Measurements from ENCODE around the gene CDH4.

CDH4 gene

DNA sequence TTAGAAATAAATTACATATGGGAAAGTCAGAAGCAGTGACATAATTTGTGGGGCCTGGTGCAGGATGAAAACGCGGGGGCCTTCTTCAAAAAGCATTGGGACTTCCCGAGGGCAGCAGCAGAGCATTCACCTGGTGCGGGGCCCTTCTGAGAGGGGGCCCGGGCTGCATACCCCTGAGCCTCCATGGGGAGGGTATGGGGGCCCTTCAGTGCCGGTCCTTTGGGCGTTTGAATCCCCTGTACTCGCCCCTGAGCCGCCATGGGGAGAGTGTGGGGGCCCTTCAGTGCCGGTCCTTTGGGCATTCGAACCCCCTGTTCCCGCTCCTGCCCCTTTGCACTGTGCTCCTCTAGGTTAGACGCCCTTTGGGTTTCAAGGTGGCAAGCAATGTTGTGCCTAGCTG lies 283.5 kb downstream of the CDH4 start:
- Histone ChIP-seq H2AK5ac (ENCODE audit: low read length) (no peak overlapping the region), H3K79me1 (ENCODE audit: low read length) (no peaks in the 10 kb centered on the region), H4K8ac (ENCODE audit: low read depth, low read length) (no peak overlapping the region), H3K23ac (ENCODE audit: low read length) (no peak overlapping the region), H2BK5ac (ENCODE audit: low read depth, low read length, poor library complexity) (no peak overlapping the region), H3K79me2 (ENCODE audit: control insufficient read depth, insufficient read depth, low read length, poor library complexity) (no peaks in the 10 kb centered on the region), H2AFZ (ENCODE audit: insufficient read depth, low read length, poor library complexity) (no peak overlapping the region), H3K36me3 (ENCODE audit: control insufficient read depth in 1 of 2, insufficient read depth in 2 of 2, low read length in 2 of 2) (no peaks in the 10 kb centered on the region), H3K18ac (ENCODE audit: low read length) (no peak overlapping the region), H3K27ac (ENCODE audit: low read depth, low read length) (no peak overlapping the region), H3K4me1 (ENCODE audit: control insufficient read depth in 1 of 2, insufficient read depth in 2 of 2, low read length in 2 of 2) (no peaks in the 10 kb centered on the region), H4K12ac (ENCODE audit: low read depth, low read length) (no peak overlapping the region), H3K4ac (ENCODE audit: low read depth, low read length) (no peak overlapping the region), H3K9me3 (ENCODE audit: insufficient read depth, low read depth, low read length) (peaks cover 2% of the 10 kb centered on the region), H3K9ac (ENCODE audit: low read length) (no peak overlapping the region), H3K14ac (ENCODE audit: low read length) (no peak overlapping the region), H2BK12ac (ENCODE audit: low read length) (no peak overlapping the region), H3K4me3 (ENCODE audit: low read depth, low read length) (no peak overlapping the region), H2BK120ac (ENCODE audit: insufficient read depth, low read length, poor library complexity) (no peak overlapping the region), H3K4me2 (ENCODE audit: low read length) (no peak overlapping the region), H4K91ac (ENCODE audit: low read depth, low read length) (no peak overlapping the region), H3K27me3 (ENCODE audit: insufficient read depth, low read length) (no peaks in the 10 kb centered on the region)
- no CpG with 5 or more reads among the region's 13 CpGs for WGBS (ENCODE audit: extremely low coverage, insufficient coverage, insufficient read length)
- DNase-seq: no peak

DNA sequence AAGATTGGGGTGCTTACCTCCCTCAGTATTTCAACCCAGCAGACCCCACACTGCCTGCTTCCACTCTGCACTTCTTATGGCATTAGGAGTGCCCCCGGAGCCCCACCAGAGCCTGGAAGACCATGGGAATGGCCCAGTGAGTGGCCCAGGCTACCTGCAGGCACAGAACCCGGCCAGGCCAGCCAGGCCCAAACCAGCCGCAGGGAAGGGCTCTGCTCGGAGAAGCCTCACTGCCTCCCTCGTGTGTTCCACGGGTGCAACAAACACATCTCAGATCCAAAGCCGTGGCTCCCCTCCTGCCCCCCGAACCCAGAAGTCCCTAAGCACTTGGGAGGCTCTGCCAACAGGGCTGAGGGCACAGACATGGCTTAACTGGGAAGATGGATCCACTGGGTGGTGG lies 283.9 kb downstream of the CDH4 start:
- no peak overlapping the region for H2AFZ ChIP-seq (ENCODE audit: insufficient read depth, low read length, poor library complexity)
- H3K4me2 ChIP-seq (ENCODE audit: low read length): no peak overlapping the region
- no peaks in the 10 kb centered on the region for H3K79me2 ChIP-seq (ENCODE audit: control insufficient read depth, insufficient read depth, low read length, poor library complexity)
- H3K9ac ChIP-seq (ENCODE audit: low read length): no peak overlapping the region
- no peak overlapping the region for H2BK12ac ChIP-seq (ENCODE audit: low read length)
- H4K8ac ChIP-seq (ENCODE audit: low read depth, low read length): no peak overlapping the region
- H3K27me3 ChIP-seq (ENCODE audit: insufficient read depth, low read length): no peaks in the 10 kb centered on the region
- no peaks in the 10 kb centered on the region for H3K79me1 ChIP-seq (ENCODE audit: low read length)
- H3K9me3 ChIP-seq (ENCODE audit: insufficient read depth, low read depth, low read length): peaks cover 2% of the 10 kb centered on the region
- no peak overlapping the region for H3K18ac ChIP-seq (ENCODE audit: low read length)
- no peaks in the 10 kb centered on the region for H3K4me1 ChIP-seq (ENCODE audit: control insufficient read depth in 1 of 2, insufficient read depth in 2 of 2, low read length in 2 of 2)
- no peak overlapping the region for H3K4me3 ChIP-seq (ENCODE audit: low read depth, low read length)
- H3K4ac ChIP-seq (ENCODE audit: low read depth, low read length): no peak overlapping the region
- no peak overlapping the region for H4K12ac ChIP-seq (ENCODE audit: low read depth, low read length)
- H4K91ac ChIP-seq (ENCODE audit: low read depth, low read length): no peak overlapping the region
- DNase-seq: no peak
- H2BK120ac ChIP-seq (ENCODE audit: insufficient read depth, low read length, poor library complexity): no peak overlapping the region
- no peak overlapping the region for H3K27ac ChIP-seq (ENCODE audit: low read depth, low read length)
- H3K36me3 ChIP-seq (ENCODE audit: control insufficient read depth in 1 of 2, insufficient read depth in 2 of 2, low read length in 2 of 2): no peaks in the 10 kb centered on the region
- H2AK5ac ChIP-seq (ENCODE audit: low read length): no peak overlapping the region
- no peak overlapping the region for H2BK5ac ChIP-seq (ENCODE audit: low read depth, low read length, poor library complexity)
- no CpG with 5 or more reads among the region's 8 CpGs for WGBS (ENCODE audit: extremely low coverage, insufficient coverage, insufficient read length)
- H3K14ac ChIP-seq (ENCODE audit: low read length): no peak overlapping the region
- H3K23ac ChIP-seq (ENCODE audit: low read length): no peak overlapping the region

DNA sequence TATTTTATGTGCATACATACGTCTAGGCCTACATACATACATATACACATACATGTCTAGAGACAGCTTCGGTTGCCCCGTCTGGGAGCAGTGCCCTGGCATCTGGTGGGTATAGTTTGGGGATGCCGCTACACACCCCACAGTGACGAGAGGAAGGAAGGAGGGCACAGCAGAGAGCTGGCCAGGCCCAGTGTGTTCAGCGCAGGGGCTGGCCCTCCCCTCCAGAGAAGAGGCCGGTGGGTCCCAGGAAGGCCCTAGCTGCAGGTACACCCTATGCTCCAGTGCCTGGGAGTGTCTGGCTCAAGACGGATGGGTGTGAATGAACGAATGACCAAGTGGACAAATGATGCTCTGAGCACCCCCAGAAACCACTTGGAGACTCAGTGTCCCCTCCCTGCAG lies 284.6 kb downstream of the CDH4 start:
- Histone ChIP-seq H3K23ac (ENCODE audit: low read length) (no peak overlapping the region), H3K4me1 (ENCODE audit: control insufficient read depth in 1 of 2, insufficient read depth in 2 of 2, low read length in 2 of 2) (no peaks in the 10 kb centered on the region), H3K4ac (ENCODE audit: low read depth, low read length) (no peak overlapping the region), H2AK5ac (ENCODE audit: low read length) (no peak overlapping the region), H3K27ac (ENCODE audit: low read depth, low read length) (no peak overlapping the region), H3K79me1 (ENCODE audit: low read length) (no peaks in the 10 kb centered on the region), H2AFZ (ENCODE audit: insufficient read depth, low read length, poor library complexity) (no peak overlapping the region), H2BK120ac (ENCODE audit: insufficient read depth, low read length, poor library complexity) (no peak overlapping the region), H3K79me2 (ENCODE audit: control insufficient read depth, insufficient read depth, low read length, poor library complexity) (no peaks in the 10 kb centered on the region), H4K8ac (ENCODE audit: low read depth, low read length) (no peak overlapping the region), H3K4me2 (ENCODE audit: low read length) (no peak overlapping the region), H3K9me3 (ENCODE audit: insufficient read depth, low read depth, low read length) (peaks cover 2% of the 10 kb centered on the region), H3K36me3 (ENCODE audit: control insufficient read depth in 1 of 2, insufficient read depth in 2 of 2, low read length in 2 of 2) (no peaks in the 10 kb centered on the region), H3K27me3 (ENCODE audit: insufficient read depth, low read length) (no peaks in the 10 kb centered on the region), H3K4me3 (ENCODE audit: low read depth, low read length) (no peak overlapping the region), H4K91ac (ENCODE audit: low read depth, low read length) (no peak overlapping the region), H3K18ac (ENCODE audit: low read length) (no peak overlapping the region), H3K14ac (ENCODE audit: low read length) (no peak overlapping the region), H3K9ac (ENCODE audit: low read length) (no peak overlapping the region), H2BK12ac (ENCODE audit: low read length) (no peak overlapping the region), H2BK5ac (ENCODE audit: low read depth, low read length, poor library complexity) (no peak overlapping the region), H4K12ac (ENCODE audit: low read depth, low read length) (no peak overlapping the region)
- WGBS (ENCODE audit: extremely low coverage, insufficient coverage, insufficient read length): no CpG with 5 or more reads among the region's 9 CpGs
- no peak for DNase-seq

DNA sequence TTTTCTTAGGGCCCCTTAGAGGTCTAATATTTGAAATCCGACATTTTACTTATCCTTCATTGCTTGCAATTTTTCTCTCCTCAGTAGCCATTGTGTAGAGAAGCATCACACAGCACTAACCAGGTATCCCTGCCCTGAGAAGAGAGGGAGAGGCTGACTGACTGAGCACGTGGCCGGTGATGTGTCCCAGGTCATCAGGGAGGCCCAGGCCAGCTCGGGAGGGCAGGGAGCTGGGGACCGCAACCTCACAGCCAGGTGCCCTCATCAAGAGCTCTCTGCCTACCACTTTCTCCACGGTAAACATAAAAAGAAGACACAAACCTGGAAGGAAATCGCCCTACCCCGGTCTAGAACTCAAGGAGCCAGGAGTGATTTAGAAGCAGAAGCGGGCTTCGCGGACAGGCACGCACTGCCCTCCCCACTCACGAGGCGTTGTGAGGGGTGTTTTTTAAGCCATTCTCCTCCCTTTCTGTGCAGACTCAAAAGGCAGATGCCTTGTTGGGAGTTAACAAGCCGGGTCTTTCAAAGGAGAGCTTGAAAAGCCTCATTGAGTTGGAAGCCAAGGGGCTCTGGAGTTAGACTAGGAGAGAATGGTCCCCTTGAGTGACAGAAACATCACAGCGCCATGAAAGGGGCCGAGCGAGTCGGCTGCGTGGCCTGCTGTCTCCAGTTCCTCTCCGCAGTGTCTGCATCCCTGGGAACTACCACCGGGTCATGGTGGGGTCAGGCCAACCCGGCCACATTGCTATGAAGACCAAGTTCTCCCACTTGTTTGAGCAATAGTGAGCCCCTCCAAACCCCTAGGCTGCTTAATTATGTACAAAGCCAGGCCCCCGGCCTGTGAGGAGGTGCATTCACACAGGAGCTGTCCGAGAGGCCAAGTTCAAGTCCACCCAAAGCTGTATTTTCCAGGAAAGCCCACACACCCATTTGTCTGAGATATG lies 285.4 kb downstream of the CDH4 start:
- Histone ChIP-seq H2AK5ac (ENCODE audit: low read length) (no peak overlapping the region), H3K27ac (ENCODE audit: low read depth, low read length) (no peak overlapping the region), H3K4me2 (ENCODE audit: low read length) (no peak overlapping the region), H2AFZ (ENCODE audit: insufficient read depth, low read length, poor library complexity) (no peak overlapping the region), H2BK5ac (ENCODE audit: low read depth, low read length, poor library complexity) (no peak overlapping the region), H3K4ac (ENCODE audit: low read depth, low read length) (no peak overlapping the region), H3K4me3 (ENCODE audit: low read depth, low read length) (no peak overlapping the region), H3K4me1 (ENCODE audit: control insufficient read depth in 1 of 2, insufficient read depth in 2 of 2, low read length in 2 of 2) (no peaks in the 10 kb centered on the region), H3K23ac (ENCODE audit: low read length) (no peak overlapping the region), H3K79me2 (ENCODE audit: control insufficient read depth, insufficient read depth, low read length, poor library complexity) (no peaks in the 10 kb centered on the region), H3K79me1 (ENCODE audit: low read length) (no peaks in the 10 kb centered on the region), H3K14ac (ENCODE audit: low read length) (no peak overlapping the region), H4K12ac (ENCODE audit: low read depth, low read length) (no peak overlapping the region), H3K36me3 (ENCODE audit: control insufficient read depth in 1 of 2, insufficient read depth in 2 of 2, low read length in 2 of 2) (no peaks in the 10 kb centered on the region), H4K8ac (ENCODE audit: low read depth, low read length) (no peak overlapping the region), H3K9me3 (ENCODE audit: insufficient read depth, low read depth, low read length) (peaks cover 2% of the 10 kb centered on the region), H3K27me3 (ENCODE audit: insufficient read depth, low read length) (no peaks in the 10 kb centered on the region), H4K91ac (ENCODE audit: low read depth, low read length) (no peak overlapping the region), H2BK12ac (ENCODE audit: low read length) (no peak overlapping the region), H3K18ac (ENCODE audit: low read length) (no peak overlapping the region), H3K9ac (ENCODE audit: low read length) (no peak overlapping the region), H2BK120ac (ENCODE audit: insufficient read depth, low read length, poor library complexity) (no peak overlapping the region)
- WGBS (ENCODE audit: extremely low coverage, insufficient coverage, insufficient read length): no CpG with 5 or more reads among the region's 25 CpGs
- DNase-seq: no peak
